ENCODE results near the gene NTSR1. TPM values are rescaled to one million over a fixed set of nuclear protein-coding genes. Genes with fewer than 3 reads are reported as not detected.

Gene NTSR1
- total and polyA plus RNA-seq, 2 of the 13 experiments (the other 11 are each of a cell fraction or from before 2014, with no cell fraction given): 0.09 to 0.12 TPM

GRCh38 chr20:62667530-62668440 lies 40.9 kb upstream of the NTSR1 start (continued):
- TF ChIP-seq GMEB1 (CRISPR knock-in tag; IDR thresholded peaks at IDR 0.05; ENCODE audit: borderline replicate concordance) (no peak), SRSF1 (optimal IDR thresholded peaks at IDR 0.05; ENCODE audit: low read depth, low read length) (peak; percentile 37), MIER3 (CRISPR knock-in tag; IDR thresholded peaks at IDR 0.05; ENCODE audit: borderline replicate concordance) (0 out of 2 replicates have a peak, but pooled peaks have one; percentile 7), ZBTB40 (IDR thresholded peaks at IDR 0.05) (no peak), ZBTB40 (CRISPR knock-in tag; IDR thresholded peaks at IDR 0.05) (0 out of 2 replicates have a peak, but pooled peaks have one; percentile 0), SP2 (CRISPR knock-in tag; IDR thresholded peaks at IDR 0.05) (no peak), MED8 (CRISPR knock-in tag; IDR thresholded peaks at IDR 0.05; ENCODE audit: insufficient replicate concordance) (no peak), ZBTB8A (CRISPR knock-in tag; IDR thresholded peaks at IDR 0.05; ENCODE audit: borderline replicate concordance, low read depth) (0 out of 2 replicates have a peak, but pooled peaks have one; percentile 33), NRL (CRISPR knock-in tag; IDR thresholded peaks at IDR 0.05; ENCODE audit: borderline replicate concordance) (peak; percentile 79; the same call in 1 of the 2 replicates), ZNF512B (CRISPR knock-in tag; IDR thresholded peaks at IDR 0.05; ENCODE audit: borderline replicate concordance) (no peak), DNMT1 (CRISPR knock-in tag; IDR thresholded peaks at IDR 0.05) (0 out of 2 replicates have a peak, but pooled peaks have one; percentile 67)
